Measurements from ENCODE around the gene RAB5B. TPM values are rescaled to one million over a fixed set of nuclear protein-coding genes. Genes with fewer than 3 reads are reported as not detected.

Gene RAB5B
- total RNA-seq, 1 donor from 2014 or later, result 51.0 TPM

DNA sequence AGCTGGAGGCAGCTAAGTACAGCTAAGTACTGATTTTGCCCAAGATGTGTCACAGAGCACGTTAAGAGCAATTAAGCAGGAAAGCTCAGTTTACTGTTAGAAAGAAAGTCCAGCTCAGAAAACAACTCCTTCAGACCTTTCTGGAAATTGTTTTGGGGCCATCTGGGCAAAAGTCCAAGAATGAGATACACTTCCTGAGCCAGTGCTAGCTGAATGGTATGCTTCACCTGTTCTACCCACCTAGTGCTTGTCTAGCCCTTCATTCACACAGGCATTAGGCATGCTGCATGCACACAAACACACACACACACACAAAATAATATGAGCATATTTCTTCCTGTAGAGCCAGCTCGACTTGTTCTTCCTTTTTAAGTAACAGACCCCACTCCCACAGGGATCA lies 40.3 kb downstream of the RAB5B start:
- Mint-ChIP-seq H3K4me1 (ENCODE audit: low read depth) (peaks cover 32% of the 10 kb centered on the region), H3K4me3 (ENCODE audit: low read depth) (no peak overlapping the region)

DNA sequence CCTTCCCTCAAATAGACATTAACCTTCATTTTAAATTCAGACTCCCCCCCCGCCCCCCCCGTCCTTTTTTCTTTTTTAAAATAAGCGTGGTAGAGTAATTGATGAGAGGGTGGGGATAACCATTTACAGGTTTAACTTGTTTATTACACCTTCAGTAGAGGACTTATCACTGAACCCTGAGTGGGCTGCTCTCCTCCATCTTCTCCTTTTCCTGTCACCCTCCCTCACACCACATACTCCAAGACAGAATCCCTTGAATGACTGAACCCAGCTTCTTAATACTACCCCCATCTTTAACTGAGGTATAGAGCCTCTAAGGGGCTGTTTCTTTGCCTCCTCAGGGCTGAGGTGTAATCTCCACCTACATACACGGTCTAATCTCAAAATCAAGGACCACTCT lies 43.3 kb downstream of the RAB5B start:
- H3K27me3 Mint-ChIP-seq (ENCODE audit: low read depth), result no peaks in the 10 kb centered on the region
- H3K4me1 Mint-ChIP-seq (ENCODE audit: low read depth), result peaks cover 29% of the 10 kb centered on the region
- DNase-seq (ENCODE audit: low spot score), result no peak
- H3K9me3 Mint-ChIP-seq, result no peaks in the 10 kb centered on the region
- intact Hi-C loops (cut with micrococcal nuclease), result no loop called here
- no peak overlapping the region for H3K4me3 Mint-ChIP-seq (ENCODE audit: low read depth)
- H3K36me3 Mint-ChIP-seq (ENCODE audit: low read depth), result peaks cover 13% of the 10 kb centered on the region
- H3K27ac Mint-ChIP-seq, result no peak overlapping the region

More for the DNA sequence above, 40.3 kb downstream of the RAB5B start:
- intact Hi-C loops (cut with micrococcal nuclease), result no loop called here
- Mint-ChIP-seq H3K9me3 (no peaks in the 10 kb centered on the region), H3K27ac (no peak overlapping the region), H3K36me3 (ENCODE audit: low read depth) (peaks cover 7% of the 10 kb centered on the region), H3K27me3 (ENCODE audit: low read depth) (no peaks in the 10 kb centered on the region)
- no peak for DNase-seq (ENCODE audit: low spot score)

DNA sequence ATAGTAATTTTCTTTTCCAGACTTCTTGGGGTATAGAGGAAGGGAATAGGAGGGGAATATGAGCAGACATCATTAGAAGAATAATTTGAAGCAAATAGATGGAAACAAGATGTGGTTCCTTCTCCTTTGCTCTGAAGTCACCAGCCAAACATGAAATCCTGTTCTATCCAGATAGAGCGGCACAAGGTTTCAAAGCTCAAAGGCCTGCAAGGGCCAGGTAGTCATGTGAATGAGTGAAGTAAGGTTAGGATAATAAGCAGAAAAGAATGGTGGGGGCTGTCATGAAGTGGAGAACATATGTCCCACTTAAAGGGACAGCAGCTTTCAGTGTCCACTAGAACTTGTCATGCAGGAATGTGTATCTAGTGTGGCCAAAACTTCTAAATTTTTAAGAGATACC lies 44.5 kb downstream of the RAB5B start:
- Mint-ChIP-seq H3K27ac (no peak overlapping the region), H3K36me3 (ENCODE audit: low read depth) (peaks cover 16% of the 10 kb centered on the region), H3K4me1 (ENCODE audit: low read depth) (peaks cover 34% of the 10 kb centered on the region), H3K9me3 (no peaks in the 10 kb centered on the region), H3K27me3 (ENCODE audit: low read depth) (no peaks in the 10 kb centered on the region), H3K4me3 (ENCODE audit: low read depth) (no peak overlapping the region)
- intact Hi-C loops (cut with micrococcal nuclease), result no loop called here
- no peak for DNase-seq (ENCODE audit: low spot score)

DNA sequence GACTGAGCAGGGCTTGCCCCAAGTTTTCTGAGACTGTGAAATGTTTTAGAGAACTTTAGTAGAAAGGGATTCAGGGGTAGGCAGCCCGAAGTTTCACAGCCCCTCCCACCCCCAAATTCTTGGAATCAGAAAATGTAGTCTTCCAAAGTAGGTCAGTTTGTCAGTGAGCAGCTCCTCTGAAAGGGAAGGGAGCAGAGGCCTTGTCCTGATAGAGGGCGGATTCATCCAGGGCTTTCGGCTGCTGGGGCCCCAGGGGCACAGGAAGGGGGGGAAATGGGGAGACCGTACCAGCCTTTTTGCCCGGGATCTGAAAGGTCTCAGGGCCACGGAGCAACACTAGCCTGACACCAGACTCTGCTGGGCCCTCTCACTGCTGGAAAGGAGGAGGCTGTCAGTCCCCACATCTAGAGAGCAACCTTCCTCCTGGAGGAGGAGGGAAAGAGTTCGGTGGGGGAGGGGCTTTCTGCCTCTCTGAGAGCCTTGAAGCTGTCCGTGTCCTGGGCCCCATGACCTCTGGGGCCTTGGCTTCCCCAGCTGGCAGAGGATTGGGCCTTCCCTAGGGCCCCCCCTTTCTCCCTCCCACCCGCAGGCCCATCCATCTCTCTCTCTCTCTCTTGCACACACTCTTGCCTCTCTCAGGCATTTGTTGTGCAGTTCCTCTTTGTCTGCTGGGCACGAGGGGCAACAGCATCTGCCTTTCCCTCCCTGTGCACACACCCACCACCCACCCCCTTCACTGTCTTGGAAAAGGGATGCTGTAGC lies 46.7 kb downstream of the RAB5B start, which contains the start of gene IKZF4:
TSS of gene IKZF4 (plus strand) at position 621 of the 762 bp plus-strand sequence. CDS start 451 bp downstream, outside the sequence.
- Mint-ChIP-seq H3K4me1 (ENCODE audit: low read depth) (peaks cover 34% of the 10 kb centered on the region), H3K36me3 (ENCODE audit: low read depth) (peaks cover 25% of the 10 kb centered on the region), H3K4me3 (ENCODE audit: low read depth) (peak within 1 kb of the TSS; percentile 95), H3K9me3 (no peaks in the 10 kb centered on the region), H3K27me3 (ENCODE audit: low read depth) (no peaks in the 10 kb centered on the region), H3K27ac (peak within 1 kb of the TSS; percentile 95)
- no peak for DNase-seq (ENCODE audit: low spot score)
- intact Hi-C loops (cut with micrococcal nuclease), result loop anchor here (1.0 kb wide), 3 partner anchors 9 to 23 kb away; partner anchors contain the start of genes RPS26 and SUOX

DNA sequence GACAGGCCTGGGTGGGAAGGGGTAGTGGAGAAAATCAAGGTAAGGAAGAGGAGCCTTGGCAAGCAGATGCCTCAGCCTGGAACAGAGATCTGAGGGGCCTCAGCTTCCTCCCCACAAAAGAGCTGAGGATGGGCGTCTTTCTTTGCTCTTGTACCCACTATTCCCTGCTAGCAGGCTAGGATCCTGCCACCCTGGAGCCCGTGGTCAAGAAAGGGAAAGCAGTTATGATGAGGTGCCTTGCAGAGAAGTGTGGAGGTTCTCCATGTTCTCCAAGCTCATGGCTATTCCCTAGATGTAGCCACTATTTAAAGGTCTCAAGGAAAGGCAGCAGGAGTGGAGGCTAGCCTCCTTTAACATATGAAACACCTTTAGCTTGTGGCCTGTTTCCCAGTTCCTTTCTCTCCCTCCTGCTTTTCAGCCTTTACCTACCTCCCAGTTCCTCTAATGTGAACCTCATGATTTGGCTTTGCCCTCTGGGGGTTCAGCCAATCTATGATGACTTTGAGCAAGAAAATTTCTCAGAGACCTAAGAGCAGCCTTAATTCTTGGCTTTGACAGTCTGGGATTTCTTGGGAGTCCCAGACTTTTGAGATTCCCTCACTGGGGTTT lies 48.1 kb downstream of the RAB5B start:
- H3K27ac Mint-ChIP-seq, result peak overlapping the region; percentile 95
- no peaks in the 10 kb centered on the region for H3K27me3 Mint-ChIP-seq (ENCODE audit: low read depth)
- peak overlapping the region; percentile 95 for H3K4me3 Mint-ChIP-seq (ENCODE audit: low read depth)
- no peaks in the 10 kb centered on the region for H3K9me3 Mint-ChIP-seq
- intact Hi-C loops (cut with micrococcal nuclease), result loop anchor here (1.0 kb wide), 2 partner anchors 19 to 25 kb away; partner anchors contain the start of genes RPS26 and SUOX
- no peak for DNase-seq (ENCODE audit: low spot score)
- H3K4me1 Mint-ChIP-seq (ENCODE audit: low read depth), result peaks cover 29% of the 10 kb centered on the region
- H3K36me3 Mint-ChIP-seq (ENCODE audit: low read depth), result peaks cover 32% of the 10 kb centered on the region

DNA sequence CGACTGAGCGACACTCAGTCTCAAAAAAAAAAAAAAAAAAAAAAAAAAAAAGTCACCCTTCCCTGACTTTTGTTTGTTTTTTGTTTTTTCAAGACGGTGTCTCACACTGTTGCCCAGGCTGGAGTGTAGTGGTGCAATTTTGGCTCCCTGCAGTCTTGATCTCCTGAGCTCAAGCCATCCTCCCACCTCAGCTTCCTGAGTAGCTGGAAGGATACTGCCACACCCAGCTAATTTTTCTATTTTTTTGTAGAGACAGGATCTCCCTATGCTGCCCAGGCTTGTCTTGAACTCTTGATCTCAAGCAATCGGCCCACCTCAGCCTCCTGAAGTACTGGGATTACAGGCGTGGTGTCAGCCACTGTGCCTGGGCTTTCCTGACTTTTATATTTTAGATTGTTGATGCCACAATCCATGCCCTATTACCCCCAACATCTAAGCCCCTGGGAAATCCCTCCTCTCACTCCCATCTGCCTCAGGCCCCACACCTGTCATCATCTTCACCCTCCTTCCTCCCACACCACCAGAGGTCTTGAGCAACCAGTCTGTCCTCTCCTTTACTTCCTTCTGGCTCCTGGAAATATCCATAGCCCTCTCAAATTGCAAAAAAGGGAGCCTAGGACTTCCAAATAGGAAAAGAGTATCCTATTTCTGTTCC lies 54.8 kb downstream of the RAB5B start:
- Mint-ChIP-seq H3K4me3 (ENCODE audit: low read depth) (no peak overlapping the region), H3K9me3 (no peaks in the 10 kb centered on the region), H3K27me3 (ENCODE audit: low read depth) (no peaks in the 10 kb centered on the region), H3K27ac (peak overlapping the region; percentile 44), H3K36me3 (ENCODE audit: low read depth) (peaks cover 70% of the 10 kb centered on the region), H3K4me1 (ENCODE audit: low read depth) (peaks cover 38% of the 10 kb centered on the region)
- intact Hi-C loops (cut with micrococcal nuclease), result loop anchor here (1.0 kb wide), 2 partner anchors 8 to 32 kb away; no protein-coding TSS in a partner anchor
- DNase-seq (ENCODE audit: low spot score), result no peak

DNA sequence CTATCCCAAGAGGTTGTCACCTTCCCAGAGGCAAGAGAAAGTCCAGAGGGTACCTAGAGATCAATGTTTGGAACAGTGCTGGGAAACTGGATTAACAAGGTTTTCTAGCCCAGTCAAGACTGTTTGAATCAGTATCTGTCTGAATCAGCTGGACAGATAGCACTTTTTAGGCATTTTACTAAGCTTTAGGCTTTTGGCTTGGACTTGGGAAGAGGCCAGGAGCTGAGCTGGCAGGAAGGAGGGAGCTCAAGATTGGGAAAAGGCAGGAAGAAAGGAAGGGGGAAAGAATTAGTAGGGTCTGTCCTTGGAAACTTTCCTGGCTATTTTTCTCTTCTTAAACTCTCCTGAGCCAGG lies 55.3 kb downstream of the RAB5B start:
- intact Hi-C loops (cut with micrococcal nuclease), result loop anchor here (1.0 kb wide), 2 partner anchors 9 to 33 kb away; no protein-coding TSS in a partner anchor
- Mint-ChIP-seq H3K4me3 (ENCODE audit: low read depth) (no peak overlapping the region), H3K36me3 (ENCODE audit: low read depth) (peaks cover 68% of the 10 kb centered on the region), H3K9me3 (no peaks in the 10 kb centered on the region), H3K27me3 (ENCODE audit: low read depth) (no peaks in the 10 kb centered on the region), H3K27ac (peak overlapping the region; percentile 44), H3K4me1 (ENCODE audit: low read depth) (peaks cover 35% of the 10 kb centered on the region)
- DNase-seq (ENCODE audit: low spot score), result no peak

DNA sequence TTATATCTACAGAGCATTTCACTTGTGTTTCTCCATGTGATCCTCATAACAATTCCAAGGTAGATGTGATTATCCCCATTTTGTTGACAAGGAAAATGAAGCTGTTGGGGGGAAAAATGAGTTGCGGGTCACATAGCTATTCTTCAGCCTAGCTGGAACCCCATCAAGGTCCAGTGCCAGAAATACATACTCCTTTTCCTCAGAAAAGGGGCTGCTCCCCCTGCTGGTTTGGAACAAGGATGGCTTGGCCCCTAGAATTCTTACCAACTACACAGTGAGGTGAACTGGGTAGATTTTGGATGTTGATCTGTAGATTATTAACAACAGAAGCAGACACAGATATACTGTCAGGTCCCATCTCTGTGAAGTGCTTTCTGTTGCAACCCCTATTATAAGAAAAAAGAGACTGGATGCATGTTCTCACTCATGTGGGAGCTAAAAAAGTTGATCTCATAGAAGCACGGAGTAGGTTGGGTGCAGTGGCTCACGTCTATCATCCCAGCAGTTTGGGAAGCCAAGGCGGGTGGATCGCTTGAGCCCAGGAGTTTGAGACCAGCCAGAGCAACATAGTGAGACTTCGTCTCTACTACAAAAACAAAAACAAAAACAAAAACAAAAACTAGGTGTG lies 55.9 kb downstream of the RAB5B start:
- H3K4me3 Mint-ChIP-seq (ENCODE audit: low read depth), result no peak overlapping the region
- H3K27ac Mint-ChIP-seq, result peak overlapping the region; percentile 29
- peaks cover 74% of the 10 kb centered on the region for H3K36me3 Mint-ChIP-seq (ENCODE audit: low read depth)
- peaks cover 41% of the 10 kb centered on the region for H3K4me1 Mint-ChIP-seq (ENCODE audit: low read depth)
- intact Hi-C loops (cut with micrococcal nuclease), result loop anchor here (1.0 kb wide), 2 partner anchors 9 to 33 kb away; no protein-coding TSS in a partner anchor
- DNase-seq (ENCODE audit: low spot score), result peak; percentile 27
- H3K27me3 Mint-ChIP-seq (ENCODE audit: low read depth), result no peaks in the 10 kb centered on the region
- no peaks in the 10 kb centered on the region for H3K9me3 Mint-ChIP-seq

DNA sequence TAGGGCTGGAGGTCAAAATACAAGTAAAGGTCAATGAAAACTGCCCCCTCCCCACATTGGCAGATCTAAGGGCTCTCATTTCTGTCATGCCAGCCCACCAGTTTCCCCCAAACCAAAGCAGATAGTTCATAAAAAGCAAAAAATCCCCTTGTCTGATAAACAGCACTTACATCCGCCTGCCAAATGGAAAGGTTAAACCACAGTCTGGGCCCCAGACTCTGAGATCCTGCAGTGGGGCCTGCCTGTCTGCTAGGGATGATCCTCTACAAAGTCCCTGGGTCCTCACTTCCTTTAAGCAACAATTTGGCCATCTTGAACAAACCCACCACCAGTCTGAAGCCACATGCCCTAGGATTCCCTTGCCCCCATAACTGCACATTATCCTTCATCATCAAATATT lies 58.1 kb downstream of the RAB5B start:
- Mint-ChIP-seq H3K9me3 (no peaks in the 10 kb centered on the region), H3K36me3 (ENCODE audit: low read depth) (peaks cover 78% of the 10 kb centered on the region), H3K27ac (peak overlapping the region; percentile 80), H3K4me1 (ENCODE audit: low read depth) (peaks cover 49% of the 10 kb centered on the region), H3K4me3 (ENCODE audit: low read depth) (peak overlapping the region; percentile 38), H3K27me3 (ENCODE audit: low read depth) (no peaks in the 10 kb centered on the region)
- no peak for DNase-seq (ENCODE audit: low spot score)
- intact Hi-C loops (cut with micrococcal nuclease), result loop anchor here (1.0 kb wide), 1 partner anchor 9 kb away; the partner anchor contains the start of gene RPS26

DNA sequence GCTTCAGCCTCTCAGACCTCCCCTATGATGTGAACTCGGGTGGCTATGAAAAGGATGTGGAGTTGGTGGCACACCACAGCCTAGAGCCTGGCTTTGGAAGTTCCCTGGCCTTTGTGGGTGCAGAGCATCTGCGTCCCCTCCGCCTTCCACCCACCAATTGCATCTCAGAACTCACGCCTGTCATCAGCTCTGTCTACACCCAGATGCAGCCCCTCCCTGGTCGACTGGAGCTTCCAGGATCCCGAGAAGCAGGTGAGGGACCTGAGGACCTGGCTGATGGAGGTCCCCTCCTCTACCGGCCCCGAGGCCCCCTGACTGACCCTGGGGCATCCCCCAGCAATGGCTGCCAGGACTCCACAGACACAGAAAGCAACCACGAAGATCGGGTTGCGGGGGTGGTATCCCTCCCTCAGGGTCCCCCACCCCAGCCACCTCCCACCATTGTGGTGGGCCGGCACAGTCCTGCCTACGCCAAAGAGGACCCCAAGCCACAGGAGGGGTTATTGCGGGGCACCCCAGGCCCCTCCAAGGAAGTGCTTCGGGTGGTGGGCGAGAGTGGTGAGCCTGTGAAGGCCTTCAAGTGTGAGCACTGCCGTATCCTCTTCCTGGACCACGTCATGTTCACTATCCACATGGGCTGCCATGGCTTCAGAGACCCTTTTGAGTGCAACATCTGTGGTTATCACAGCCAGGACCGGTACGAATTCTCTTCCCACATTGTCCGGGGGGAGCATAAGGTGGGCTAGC lies 60.9 kb downstream of the RAB5B start:
- Mint-ChIP-seq H3K36me3 (ENCODE audit: low read depth) (peaks cover 73% of the 10 kb centered on the region), H3K4me3 (ENCODE audit: low read depth) (peak overlapping the region; percentile 3), H3K27me3 (ENCODE audit: low read depth) (no peaks in the 10 kb centered on the region), H3K9me3 (no peaks in the 10 kb centered on the region), H3K27ac (peak overlapping the region; percentile 46), H3K4me1 (ENCODE audit: low read depth) (peaks cover 46% of the 10 kb centered on the region)
- DNase-seq (ENCODE audit: low spot score), result no peak
- intact Hi-C loops (cut with micrococcal nuclease), result no loop called here

DNA sequence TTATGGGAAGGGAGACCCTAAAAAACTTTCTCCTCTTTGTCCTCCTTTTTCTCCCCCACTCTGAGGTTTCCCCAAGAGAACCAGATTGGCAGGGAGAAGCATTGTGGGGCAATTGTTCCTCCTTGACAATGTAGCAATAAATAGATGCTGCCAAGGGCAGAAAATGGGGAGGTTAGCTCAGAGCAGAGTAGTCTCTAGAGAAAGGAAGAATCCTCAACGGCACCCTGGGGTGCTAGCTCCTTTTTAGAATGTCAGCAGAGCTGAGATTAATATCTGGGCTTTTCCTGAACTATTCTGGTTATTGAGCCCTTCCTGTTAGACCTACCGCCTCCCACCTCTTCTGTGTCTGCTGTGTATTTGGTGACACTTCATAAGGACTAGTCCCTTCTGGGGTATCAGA lies 63.3 kb downstream of the RAB5B start:
- H3K4me3 Mint-ChIP-seq (ENCODE audit: low read depth), result peak overlapping the region; percentile 52
- DNase-seq (ENCODE audit: low spot score), result no peak
- no peaks in the 10 kb centered on the region for H3K9me3 Mint-ChIP-seq
- peak overlapping the region; percentile 74 for H3K27ac Mint-ChIP-seq
- intact Hi-C loops (cut with micrococcal nuclease), result no loop called here
- peaks cover 47% of the 10 kb centered on the region for H3K4me1 Mint-ChIP-seq (ENCODE audit: low read depth)
- H3K27me3 Mint-ChIP-seq (ENCODE audit: low read depth), result no peaks in the 10 kb centered on the region
- peaks cover 61% of the 10 kb centered on the region for H3K36me3 Mint-ChIP-seq (ENCODE audit: low read depth)
